ENCODE results near the gene NOP10.

DNA sequence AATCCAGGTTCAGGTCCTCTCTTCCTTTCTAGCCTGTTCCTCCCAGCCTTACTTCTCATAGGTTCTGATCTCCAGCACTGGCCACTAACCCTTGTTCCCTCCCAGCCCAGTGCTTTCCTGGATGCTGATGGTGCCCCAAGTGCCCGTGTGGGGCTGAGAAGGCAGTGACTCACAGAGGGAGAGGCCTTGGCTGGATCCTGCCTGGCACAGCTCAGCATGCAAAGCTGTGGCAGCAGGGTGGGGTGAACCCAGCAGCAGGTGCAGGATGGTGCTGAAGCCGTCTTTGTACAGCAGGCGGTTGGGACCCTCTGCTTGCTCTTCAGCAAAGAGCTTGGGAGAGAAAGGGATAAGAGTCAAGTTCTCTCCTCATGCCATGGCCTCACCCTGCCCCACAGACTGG lies 16.5 kb upstream of the NOP10 start:
- no peak for TF ChIP-seq YY1 (IDR thresholded peaks at IDR 0.05; ENCODE audit: insufficient read depth, insufficient read length)
- TF ChIP-seq ZNF274 (IDR thresholded peaks at IDR 0.05; ENCODE audit: low read depth, low read length) = no peak

Measured in NT2/D1 (cell line).